Measurements from ENCODE around the gene SINHCAF.

Gene SINHCAF

DNA sequence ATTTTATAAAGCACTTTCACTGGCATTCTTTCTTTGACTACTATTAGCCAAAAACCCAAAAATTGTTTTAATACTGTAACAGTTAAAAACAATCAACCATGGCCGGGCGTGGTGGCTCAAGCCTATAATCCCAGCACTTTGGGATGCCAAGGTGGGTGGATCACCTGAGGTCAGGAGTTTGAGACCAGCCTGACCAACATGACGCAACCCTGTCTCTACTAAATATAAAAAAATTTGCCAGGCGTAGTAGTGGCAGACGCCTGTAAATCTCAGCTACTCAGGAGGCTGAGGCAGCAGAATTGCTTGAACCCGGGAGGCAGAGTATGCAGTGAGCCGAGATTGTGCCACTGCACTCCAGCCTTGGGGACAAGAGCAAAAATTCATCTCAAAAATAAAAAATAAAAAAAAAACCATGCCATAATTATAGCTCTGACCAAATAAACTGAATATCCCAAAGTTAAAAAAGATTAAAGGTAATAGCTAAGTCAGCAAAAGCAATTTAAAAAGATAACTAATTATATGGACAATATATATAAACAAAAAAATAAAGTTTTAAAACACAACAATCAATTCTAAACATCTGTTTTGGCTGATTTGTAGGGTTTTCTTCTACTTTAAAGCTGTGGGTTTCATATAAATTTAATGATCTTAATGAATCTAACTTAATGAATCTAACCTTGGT is 10.0 kb downstream of the SINHCAF start:
- Histone ChIP-seq H3K9me3 (ENCODE audit: control insufficient read depth, insufficient read depth, low read length) (no peaks in the 10 kb centered on the region), H3K79me2 (ENCODE audit: control insufficient read depth, low read length) (peaks cover 100% of the 10 kb centered on the region), H3K4me1 (ENCODE audit: control insufficient read depth, low read length) (peaks cover 47% of the 10 kb centered on the region), H3K36me3 (ENCODE audit: control insufficient read depth, low read length) (peaks cover 59% of the 10 kb centered on the region), H3K4me3 (ENCODE audit: low read length) (no peak overlapping the region), H3K27ac (ENCODE audit: low read depth, low read length) (no peak overlapping the region), H3F3A (ENCODE audit: control insufficient read depth, insufficient read depth) (peaks cover 19% of the 10 kb centered on the region), H3K4me2 (ENCODE audit: low read length) (no peak overlapping the region), H3K9me2 (replicated peaks; ENCODE audit: control insufficient read depth, low read length) (no peaks in the 10 kb centered on the region), H4K20me1 (ENCODE audit: control insufficient read depth, insufficient read depth, low read depth, low read length) (peaks cover 38% of the 10 kb centered on the region), H3K27me3 (ENCODE audit: control insufficient read depth, low read length) (no peaks in the 10 kb centered on the region)
- TF ChIP-seq, protein P1, sequence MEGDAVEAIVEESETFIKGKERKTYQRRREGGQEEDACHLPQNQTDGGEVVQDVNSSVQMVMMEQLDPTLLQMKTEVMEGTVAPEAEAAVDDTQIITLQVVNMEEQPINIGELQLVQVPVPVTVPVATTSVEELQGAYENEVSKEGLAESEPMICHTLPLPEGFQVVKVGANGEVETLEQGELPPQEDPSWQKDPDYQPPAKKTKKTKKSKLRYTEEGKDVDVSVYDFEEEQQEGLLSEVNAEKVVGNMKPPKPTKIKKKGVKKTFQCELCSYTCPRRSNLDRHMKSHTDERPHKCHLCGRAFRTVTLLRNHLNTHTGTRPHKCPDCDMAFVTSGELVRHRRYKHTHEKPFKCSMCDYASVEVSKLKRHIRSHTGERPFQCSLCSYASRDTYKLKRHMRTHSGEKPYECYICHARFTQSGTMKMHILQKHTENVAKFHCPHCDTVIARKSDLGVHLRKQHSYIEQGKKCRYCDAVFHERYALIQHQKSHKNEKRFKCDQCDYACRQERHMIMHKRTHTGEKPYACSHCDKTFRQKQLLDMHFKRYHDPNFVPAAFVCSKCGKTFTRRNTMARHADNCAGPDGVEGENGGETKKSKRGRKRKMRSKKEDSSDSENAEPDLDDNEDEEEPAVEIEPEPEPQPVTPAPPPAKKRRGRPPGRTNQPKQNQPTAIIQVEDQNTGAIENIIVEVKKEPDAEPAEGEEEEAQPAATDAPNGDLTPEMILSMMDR (IDR thresholded peaks at IDR 0.05; ENCODE audit: low read depth, low read length, poor library complexity, severe bottlenecking) = no peak
- TF ChIP-seq EZH2phosphoT487 (IDR thresholded peaks at IDR 0.05; ENCODE audit: borderline replicate concordance, low read length) = no peak

GRCh38 chr12:31315044-31315715 is 10.8 kb downstream of the SINHCAF start:
- Histone ChIP-seq H4K20me1 (ENCODE audit: control insufficient read depth, insufficient read depth, low read depth, low read length) (peaks cover 38% of the 10 kb centered on the region), H3K4me2 (ENCODE audit: low read length) (no peak overlapping the region), H3K27ac (ENCODE audit: low read depth, low read length) (no peak overlapping the region), H3K79me2 (ENCODE audit: control insufficient read depth, low read length) (peaks cover 100% of the 10 kb centered on the region), H3K27me3 (ENCODE audit: control insufficient read depth, low read length) (no peaks in the 10 kb centered on the region), H3K4me3 (ENCODE audit: low read length) (no peak overlapping the region), H3K9me2 (replicated peaks; ENCODE audit: control insufficient read depth, low read length) (no peaks in the 10 kb centered on the region), H3K4me1 (ENCODE audit: control insufficient read depth, low read length) (peaks cover 39% of the 10 kb centered on the region), H3K9me3 (ENCODE audit: control insufficient read depth, insufficient read depth, low read length) (no peaks in the 10 kb centered on the region), H3F3A (ENCODE audit: control insufficient read depth, insufficient read depth) (peaks cover 16% of the 10 kb centered on the region), H3K36me3 (ENCODE audit: control insufficient read depth, low read length) (peaks cover 67% of the 10 kb centered on the region)
- TF ChIP-seq, protein P1 (IDR thresholded peaks at IDR 0.05; ENCODE audit: low read depth, low read length, poor library complexity, severe bottlenecking) = no peak
- TF ChIP-seq EZH2phosphoT487 (IDR thresholded peaks at IDR 0.05; ENCODE audit: borderline replicate concordance, low read length) = no peak

DNA sequence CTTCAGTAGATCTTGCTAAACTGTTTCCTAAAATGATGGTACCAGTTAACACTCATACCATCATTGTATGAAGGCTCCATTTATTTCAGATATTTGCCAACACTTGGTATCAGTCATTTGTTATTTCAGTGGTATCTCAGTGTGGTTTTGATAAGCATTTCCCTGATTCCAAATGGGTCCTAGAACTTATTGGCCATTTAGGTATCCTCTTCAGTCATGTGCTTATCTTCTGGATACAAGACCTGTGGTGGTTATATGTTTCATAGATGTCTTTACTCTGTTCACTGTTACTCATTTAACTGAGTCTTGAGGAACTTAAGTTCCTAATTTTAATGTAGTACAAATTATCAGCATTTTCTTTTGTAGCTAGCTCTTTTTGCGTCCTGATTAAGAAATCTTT is 13.5 kb downstream of the SINHCAF start:
- Histone ChIP-seq H3K9me3 (ENCODE audit: control insufficient read depth, insufficient read depth, low read length) (no peaks in the 10 kb centered on the region), H3K4me3 (ENCODE audit: low read length) (no peak overlapping the region), H3K27me3 (ENCODE audit: control insufficient read depth, low read length) (no peaks in the 10 kb centered on the region), H3K36me3 (ENCODE audit: control insufficient read depth, low read length) (peaks cover 76% of the 10 kb centered on the region), H3K9me2 (replicated peaks; ENCODE audit: control insufficient read depth, low read length) (no peaks in the 10 kb centered on the region), H3K4me2 (ENCODE audit: low read length) (no peak overlapping the region), H3K79me2 (ENCODE audit: control insufficient read depth, low read length) (peaks cover 100% of the 10 kb centered on the region), H4K20me1 (ENCODE audit: control insufficient read depth, insufficient read depth, low read depth, low read length) (peaks cover 36% of the 10 kb centered on the region), H3K4me1 (ENCODE audit: control insufficient read depth, low read length) (peaks cover 12% of the 10 kb centered on the region), H3F3A (ENCODE audit: control insufficient read depth, insufficient read depth) (peaks cover under 1% of the 10 kb centered on the region; the same call in 1 of the 2 replicates), H3K27ac (ENCODE audit: low read depth, low read length) (no peak overlapping the region)
- TF ChIP-seq, protein P1 (IDR thresholded peaks at IDR 0.05; ENCODE audit: low read depth, low read length, poor library complexity, severe bottlenecking) = no peak
